Stimulated activated CD8-positive, alpha-beta memory T cell treated with anti-CD3 and anti-CD28 coated beads, Interleukin-7, amount 100 ng/mL, for 4 hours (primary cell): Measurements from ENCODE around the gene HHIP.
"Not testable (repeated sequence)": the region's sequence is repeated elsewhere in the genome, so short reads cannot be mapped to it uniquely, and the experiment has no call there.

Source experiments
- DNase-seq, 2 donors: peaks; one replicate each; pipeline ENCODE4 v3.0.0-alpha.2; 2020; ENCODE audit warnings: low read depth in 2 of 2

HHIP gene

GRCh38 chr4:144754562-144755410 is 108.8 kb downstream of the HHIP start:
- DNase-seq: no peak

- no peak for DNase-seq
These were observed 112.0 kb downstream of the HHIP start for GRCh38 chr4:144757969-144758368.

DNA sequence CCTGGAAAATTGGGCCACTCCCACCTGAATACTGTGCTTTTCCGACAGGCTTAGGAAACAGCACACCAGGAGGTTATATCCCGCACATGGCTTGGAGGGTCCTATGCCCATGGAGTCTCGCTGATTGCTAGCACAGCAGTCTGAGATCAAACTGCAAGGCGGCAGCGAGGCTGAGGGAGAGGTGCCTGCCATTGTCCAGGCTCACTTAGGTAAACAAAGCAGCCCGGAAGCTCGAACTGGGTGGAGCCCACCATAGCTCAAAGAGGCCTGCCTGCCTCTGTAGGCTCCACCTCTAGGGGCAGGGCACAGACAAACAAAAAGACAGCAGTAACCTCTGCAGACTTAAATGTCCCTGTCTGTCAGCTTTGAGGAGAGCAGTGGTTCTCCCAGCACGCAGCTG is 122.9 kb downstream of the HHIP start:
- DNase-seq: not testable (repeated sequence)

- DNase-seq: no peak
These were observed 132.4 kb downstream of the HHIP start for GRCh38 chr4:144778364-144778763.

DNA sequence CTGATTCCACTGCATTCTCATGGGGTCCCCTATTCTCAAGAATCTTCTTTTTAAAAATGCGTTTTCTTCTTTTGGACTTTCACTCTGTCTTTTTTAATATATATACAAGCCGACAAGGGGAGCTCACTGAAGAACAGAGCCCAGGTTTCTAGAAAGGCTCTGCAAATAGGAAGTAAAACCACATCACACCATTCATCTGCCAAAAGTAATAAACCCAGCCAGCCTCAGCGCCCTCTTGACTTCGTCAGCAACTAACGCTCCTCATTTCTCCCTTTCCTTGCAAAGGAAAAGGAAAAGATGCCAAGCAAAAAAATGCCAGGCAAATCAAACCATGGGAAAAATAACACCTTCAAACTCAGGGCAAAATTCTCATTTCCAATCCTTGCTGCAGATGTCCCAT is 136.4 kb downstream of the HHIP start:
- DNase-seq: no peak

DNA sequence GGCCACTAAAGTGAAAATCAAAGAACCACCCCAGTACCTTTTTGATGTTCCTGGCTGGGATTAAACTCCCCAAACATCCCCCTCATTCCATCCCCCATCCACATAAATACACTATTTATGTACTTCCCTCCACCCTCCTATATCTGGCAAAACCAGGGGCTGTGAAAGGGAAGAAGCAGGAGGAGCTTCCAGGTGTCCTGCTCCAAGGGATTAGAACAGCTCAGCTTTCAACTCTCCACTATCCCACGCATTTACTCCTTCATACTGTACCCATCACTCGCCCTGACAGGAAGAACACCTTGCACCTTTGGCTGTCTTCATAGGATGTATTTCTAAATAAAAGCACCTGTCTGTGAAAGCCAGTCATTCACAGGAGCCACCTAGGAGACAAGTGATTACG is 140.0 kb downstream of the HHIP start:
- no peak for DNase-seq

DNA sequence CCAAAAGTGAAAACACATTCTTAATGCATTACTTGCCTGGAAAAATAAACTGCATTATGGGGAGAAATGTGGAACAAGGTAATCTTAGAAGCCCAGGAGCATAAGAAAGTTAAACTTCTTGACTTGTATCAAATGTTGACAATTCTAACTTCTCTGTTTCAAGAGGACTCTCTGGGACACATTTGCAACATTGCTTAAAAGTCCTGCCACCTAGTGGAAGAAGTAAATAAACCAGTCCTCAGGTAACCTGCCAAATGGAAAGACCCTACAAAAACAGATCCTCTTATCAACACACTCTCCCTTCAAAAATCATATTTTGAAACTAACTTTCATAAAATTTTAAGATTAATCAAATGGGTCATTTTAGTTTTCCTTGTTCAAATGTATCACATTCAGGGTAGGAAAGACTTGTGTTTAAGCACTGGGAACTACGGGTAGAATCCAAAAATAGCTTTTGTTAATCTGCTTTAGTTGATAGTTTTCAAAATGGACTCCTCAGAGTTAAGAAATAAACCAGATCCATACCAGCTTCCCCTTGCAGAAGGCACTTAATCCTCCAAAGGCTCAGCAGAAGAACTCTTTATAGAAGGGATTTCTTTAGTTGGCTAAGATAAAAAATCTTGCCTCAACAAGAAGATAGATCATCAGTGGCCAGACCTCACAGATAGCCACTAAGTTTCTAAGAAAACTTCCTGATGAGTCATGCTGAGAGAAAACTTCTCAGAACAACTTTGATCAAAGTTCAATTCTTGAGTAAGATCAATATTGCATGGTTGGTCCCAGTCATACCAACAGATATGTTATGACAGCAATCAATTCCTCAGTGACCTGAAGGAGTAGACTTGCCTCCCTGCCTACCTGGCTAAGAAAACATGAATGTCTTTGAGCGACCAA is 141.7 kb downstream of the HHIP start:
- DNase-seq: no peak

DNA sequence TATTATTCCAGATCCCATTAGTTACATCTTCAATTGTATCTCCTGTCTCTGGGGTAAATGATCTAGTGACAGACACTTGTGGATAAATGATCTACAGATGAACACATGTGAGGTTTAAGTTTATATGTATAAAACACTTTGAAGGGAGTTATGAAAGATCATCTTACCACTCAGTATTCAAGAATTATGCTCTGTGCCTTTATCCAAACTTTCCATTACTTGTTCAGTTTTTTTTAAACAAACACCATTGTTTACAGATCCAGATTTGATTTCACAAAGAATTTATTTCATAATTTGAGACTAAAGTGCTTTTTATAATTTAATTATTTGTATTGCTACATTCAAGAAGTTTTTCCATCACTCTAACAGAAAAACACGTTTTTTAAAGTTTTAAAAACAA is 142.5 kb downstream of the HHIP start:
- no peak for DNase-seq

GRCh38 chr4:144791933-144792332 is 146.0 kb downstream of the HHIP start:
- DNase-seq: not testable (repeated sequence)
